Liver (tissue), 9 donors: ENCODE measurements around the gene POU6F2. TPM values are rescaled to one million over a fixed set of nuclear protein-coding genes. Genes with fewer than 3 reads are reported as not detected.
A peak's percentile ranks its signal among the peaks of the same experiment; 100 is the strongest.

ENCODE experiments used
- DNase-seq: peaks from one replicate; pipeline ENCODE4 v3.0.0-alpha.2; 2017; ENCODE audit warnings: low spot score
- H3K27ac ChIP-seq, 2 donors: one replicate each; pipeline ENCODE4 v1.7.0; 2013; ENCODE audit warnings: inconsistent platforms in 2 of 2, low read length in 2 of 2, control low read depth in 1 of 2, low read depth in 1 of 2, mild to moderate bottlenecking in 1 of 2
- H3K27me3 ChIP-seq, 4 donors: one replicate each; pipeline versions ENCODE4 v1.6.1 to v1.7.0; 2013; ENCODE audit warnings: low read length in 3 of 4, inconsistent platforms in 1 of 4, mild to moderate bottlenecking in 1 of 4, moderate library complexity in 1 of 4; ENCODE audit not compliant: control insufficient read depth in 4 of 4, insufficient read depth in 4 of 4
- H3K36me3 ChIP-seq, 4 donors: one replicate each; pipeline versions ENCODE4 v1.6.1 to v1.7.0; 2013; ENCODE audit warnings: low read length in 3 of 4, mild to moderate bottlenecking in 3 of 4, low read depth in 1 of 4, moderate library complexity in 1 of 4; ENCODE audit not compliant: control insufficient read depth in 4 of 4, insufficient read depth in 3 of 4
- H3K4me1 ChIP-seq, 4 donors: one replicate each; pipeline versions ENCODE4 v1.6.1 to v1.7.0; 2013; ENCODE audit warnings: low read length in 3 of 4, mild to moderate bottlenecking in 3 of 4, moderate library complexity in 1 of 4; ENCODE audit not compliant: control insufficient read depth in 4 of 4, insufficient read depth in 4 of 4
- H3K4me3 ChIP-seq, 3 donors: one replicate each; pipeline versions ENCODE4 v1.6.1 to v1.7.0; 2013; ENCODE audit warnings: low read length in 3 of 3, control low read depth in 1 of 3, low read depth in 1 of 3, mild to moderate bottlenecking in 1 of 3
- H3K9ac ChIP-seq, 2 donors: one replicate each; pipeline ENCODE4 v1.7.0; 2013; ENCODE audit warnings: low read length in 2 of 2, mild to moderate bottlenecking in 2 of 2, moderate library complexity in 2 of 2, control low read depth in 1 of 2, low read depth in 1 of 2
- H3K9me3 ChIP-seq, 4 donors: one replicate each; pipeline versions ENCODE4 v1.6.1 to v1.7.0; 2013; ENCODE audit warnings: low read length in 3 of 4; ENCODE audit not compliant: control insufficient read depth in 4 of 4
- FOXA1 ChIP-seq: IDR thresholded peaks from 2 replicates; pipeline ENCODE4 v1.6.1; 2016; ENCODE audit warnings: antibody characterized with exemption
- FOXA2 ChIP-seq: IDR thresholded peaks from 2 replicates; pipeline ENCODE4 v1.6.1; 2016; ENCODE audit warnings: antibody characterized with exemption
- GABPA ChIP-seq, 2 donors: IDR thresholded peaks in 1 of 2; conservative IDR thresholded peaks in 1 of 2; 2 replicates each; pipeline ENCODE4 v1.6.1; 2016; ENCODE audit warnings: antibody characterized with exemption in 2 of 2, mild to moderate bottlenecking in 1 of 2, moderate library complexity in 1 of 2
- HNF4A ChIP-seq, 2 donors: conservative IDR thresholded peaks; 2 replicates each; pipeline ENCODE4 v1.6.1; 2016; ENCODE audit warnings: antibody characterized with exemption in 2 of 2, mild to moderate bottlenecking in 2 of 2
- JUND ChIP-seq, 2 donors: IDR thresholded peaks; 2 replicates each; pipeline ENCODE4 v1.6.1; 2016; ENCODE audit warnings: antibody characterized with exemption in 2 of 2
- RAD21 ChIP-seq, 2 donors: IDR thresholded peaks; 2 replicates each; pipeline ENCODE4 v1.6.1; 2016; ENCODE audit warnings: antibody characterized with exemption in 2 of 2, mild to moderate bottlenecking in 2 of 2
- SP1 ChIP-seq: IDR thresholded peaks from 2 replicates; pipeline ENCODE4 v1.6.1; 2018; ENCODE audit warnings: antibody characterized with exemption, mild to moderate bottlenecking
- YY1 ChIP-seq: IDR thresholded peaks from 2 replicates; pipeline ENCODE4 v1.6.1; 2016; ENCODE audit warnings: antibody characterized with exemption, mild to moderate bottlenecking
- ZBTB33 ChIP-seq: IDR thresholded peaks from 2 replicates; pipeline ENCODE4 v1.6.1; 2016; ENCODE audit warnings: antibody characterized with exemption
- WGBS: extraction: QIAGEN DNeasy Blood & Tissue Kit; methylation state at CpG from one replicate; pipeline ENCODE4 v1.1.7; 2013; 5-methylcytosine and 5-hydroxymethylcytosine counted together
- polyA plus RNA-seq, 2 donors: library from polyadenylated mRNA; stranded (reverse) in 1 of 2; unstranded in 1 of 2; fragments of 200-250 nt in 1 of 2; fragments of >200 nt in 1 of 2; fragmentation: Nextera tagmentation in 1 of 2; extraction: Ambion mirVana in 1 of 2; gene quantifications; one replicate each; pipeline versions ENCODE4 v1.2.1 to v1.2.3, GENCODE V29; 2013 to 2015
- total RNA-seq, 2 donors: library from RNA; depleted of rRNA; stranded (reverse); fragments of >200 nt; gene quantifications; one replicate each; pipeline ENCODE4 v1.2.3, GENCODE V29; 2014
- TF ChIP-seq, protein P1 (sequence below): IDR thresholded peaks from 2 replicates; pipeline ENCODE4 v1.6.1; 2016; ENCODE audit warnings: antibody characterized with exemption
- TF ChIP-seq, protein P2 (sequence below): fragments of 150-350 bp; IDR thresholded peaks from 2 replicates; pipeline ENCODE4 v1.5.1; 2017; ENCODE audit warnings: improper control_type of control experiment, low read depth, low read length; ENCODE audit not compliant: missing input control
- TF ChIP-seq, protein P3 (sequence below): IDR thresholded peaks from 2 replicates; pipeline ENCODE4 v1.6.1; 2016; ENCODE audit warnings: antibody characterized with exemption, mild to moderate bottlenecking
- TF ChIP-seq, protein P4 (sequence below): IDR thresholded peaks from 2 replicates; pipeline ENCODE4 v1.6.1; 2016; ENCODE audit warnings: antibody characterized with exemption
- donor health status: healthy.
- donor health status: healthy.
- donor health status: healthy.
- donor health status: healthy.
- donor health status: healthy.

POU6F2 gene
- total and polyA plus RNA-seq, 4 donors, result under 0.01 to 0.24 (median 0.08) TPM; not detected in 1

DNA sequence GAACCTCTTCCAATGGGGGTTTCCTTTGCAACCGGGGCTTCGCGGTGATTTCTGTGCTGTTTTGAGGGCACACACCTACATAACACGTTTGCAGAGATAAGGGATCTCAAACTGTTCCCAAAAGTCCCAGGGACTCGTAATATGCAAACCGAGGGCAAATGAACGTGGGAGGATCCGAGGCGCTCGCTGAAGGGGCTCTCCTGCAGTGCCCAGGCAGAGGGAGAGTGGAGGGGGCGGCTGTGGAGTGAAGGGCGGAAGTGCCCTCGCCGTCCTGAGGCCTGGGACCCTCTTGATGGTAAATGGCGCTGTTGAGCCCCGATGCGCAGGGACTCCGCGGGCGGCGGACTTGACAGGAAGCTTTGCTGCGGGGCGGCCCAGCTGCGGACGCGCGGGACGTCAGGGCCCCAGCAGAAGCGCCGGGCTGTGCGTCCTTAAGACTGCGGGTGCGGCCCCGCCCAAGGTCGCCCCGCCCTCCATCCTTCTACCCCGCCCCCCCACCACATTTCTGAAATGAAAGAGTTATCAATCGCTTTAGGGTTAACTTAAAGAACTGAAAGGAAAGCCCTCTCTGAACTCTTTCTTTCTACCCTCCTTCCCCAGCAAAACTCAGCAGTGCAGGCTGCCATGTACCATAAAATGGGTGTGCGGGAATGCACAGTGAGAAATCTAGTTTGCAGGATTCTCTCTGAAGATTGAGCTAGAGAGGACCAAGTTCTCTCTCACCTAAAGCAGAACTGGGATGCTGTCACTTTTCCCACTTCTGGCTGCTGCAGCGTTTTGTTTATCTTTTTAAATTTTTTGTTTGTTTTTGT is 436.7 kb downstream of the POU6F2 start:
- WGBS, result 1% methylated on average over 40 of the region's 40 CpGs

DNA sequence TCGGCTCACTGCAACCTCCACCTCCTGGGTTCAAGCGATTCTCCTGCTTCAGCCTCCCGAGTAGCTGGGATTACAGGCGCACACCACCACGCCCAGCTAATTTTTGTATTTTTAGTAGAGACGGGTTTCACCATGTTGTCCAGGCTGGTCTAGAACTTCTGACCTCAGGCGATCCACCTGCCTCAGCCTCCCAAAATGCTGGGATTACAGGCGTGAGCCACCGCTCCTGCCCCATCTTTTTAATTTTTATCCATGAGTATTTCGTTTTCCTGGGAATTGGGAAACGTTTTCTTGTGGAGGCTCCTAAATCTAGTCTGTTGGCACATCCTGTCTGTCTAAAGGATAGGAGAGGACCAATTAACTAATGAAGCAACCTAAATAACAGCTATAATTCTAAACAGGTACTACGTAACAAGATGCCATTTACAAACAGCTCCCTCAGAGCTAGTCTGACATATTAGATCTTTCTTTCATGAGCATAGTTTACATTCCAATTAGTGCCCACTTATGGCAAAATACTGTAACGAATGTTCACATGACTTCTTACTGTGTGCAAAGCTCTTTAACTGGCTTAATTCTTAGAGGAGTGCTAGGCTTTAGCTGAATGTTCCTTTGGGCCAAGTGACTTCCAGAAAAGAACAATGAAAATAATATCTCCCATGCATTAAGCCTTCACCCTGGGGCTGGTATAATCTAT is 437.5 kb downstream of the POU6F2 start:
- H3K4me3 ChIP-seq, result no peak overlapping the region

More for the DNA sequence above, 436.7 kb downstream of the POU6F2 start:
- no peaks in the 10 kb centered on the region for H3K9me3 ChIP-seq
- DNase-seq, result peak; percentile 47
- H3K4me3 ChIP-seq, result peak overlapping the region; percentile 38 to 74 (median 74)
- TF ChIP-seq ZBTB33, result no peak
- TF ChIP-seq RAD21 (IDR thresholded peaks at IDR 0.05), result peak in 1 of 2 donors; percentile 10
- TF ChIP-seq, protein P1, sequence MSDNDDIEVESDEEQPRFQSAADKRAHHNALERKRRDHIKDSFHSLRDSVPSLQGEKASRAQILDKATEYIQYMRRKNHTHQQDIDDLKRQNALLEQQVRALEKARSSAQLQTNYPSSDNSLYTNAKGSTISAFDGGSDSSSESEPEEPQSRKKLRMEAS, result no peak
- H3K36me3 ChIP-seq, result no peaks in the 10 kb centered on the region
- H3K4me1 ChIP-seq, result peaks cover 2 to 11% (median 8%) of the 10 kb centered on the region in 4 donors
- no peak overlapping the region for H3K27ac ChIP-seq
- H3K9ac ChIP-seq, result peak overlapping the region in 1 of 2 donors; percentile 79
- H3K27me3 ChIP-seq, result no peaks in the 10 kb centered on the region

More for the DNA sequence above, 437.5 kb downstream of the POU6F2 start:
- H3K4me1 ChIP-seq, result peaks cover 2 to 11% (median 8%) of the 10 kb centered on the region in 4 donors
- H3K27ac ChIP-seq, result no peak overlapping the region
- TF ChIP-seq, protein P2, sequence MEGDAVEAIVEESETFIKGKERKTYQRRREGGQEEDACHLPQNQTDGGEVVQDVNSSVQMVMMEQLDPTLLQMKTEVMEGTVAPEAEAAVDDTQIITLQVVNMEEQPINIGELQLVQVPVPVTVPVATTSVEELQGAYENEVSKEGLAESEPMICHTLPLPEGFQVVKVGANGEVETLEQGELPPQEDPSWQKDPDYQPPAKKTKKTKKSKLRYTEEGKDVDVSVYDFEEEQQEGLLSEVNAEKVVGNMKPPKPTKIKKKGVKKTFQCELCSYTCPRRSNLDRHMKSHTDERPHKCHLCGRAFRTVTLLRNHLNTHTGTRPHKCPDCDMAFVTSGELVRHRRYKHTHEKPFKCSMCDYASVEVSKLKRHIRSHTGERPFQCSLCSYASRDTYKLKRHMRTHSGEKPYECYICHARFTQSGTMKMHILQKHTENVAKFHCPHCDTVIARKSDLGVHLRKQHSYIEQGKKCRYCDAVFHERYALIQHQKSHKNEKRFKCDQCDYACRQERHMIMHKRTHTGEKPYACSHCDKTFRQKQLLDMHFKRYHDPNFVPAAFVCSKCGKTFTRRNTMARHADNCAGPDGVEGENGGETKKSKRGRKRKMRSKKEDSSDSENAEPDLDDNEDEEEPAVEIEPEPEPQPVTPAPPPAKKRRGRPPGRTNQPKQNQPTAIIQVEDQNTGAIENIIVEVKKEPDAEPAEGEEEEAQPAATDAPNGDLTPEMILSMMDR, result no peak
- no peak for TF ChIP-seq HNF4A (conservative IDR thresholded peaks at IDR 0.05)
- no peak for TF ChIP-seq FOXA1
- TF ChIP-seq RAD21 (IDR thresholded peaks at IDR 0.05), result no peak
- TF ChIP-seq, protein P3, sequence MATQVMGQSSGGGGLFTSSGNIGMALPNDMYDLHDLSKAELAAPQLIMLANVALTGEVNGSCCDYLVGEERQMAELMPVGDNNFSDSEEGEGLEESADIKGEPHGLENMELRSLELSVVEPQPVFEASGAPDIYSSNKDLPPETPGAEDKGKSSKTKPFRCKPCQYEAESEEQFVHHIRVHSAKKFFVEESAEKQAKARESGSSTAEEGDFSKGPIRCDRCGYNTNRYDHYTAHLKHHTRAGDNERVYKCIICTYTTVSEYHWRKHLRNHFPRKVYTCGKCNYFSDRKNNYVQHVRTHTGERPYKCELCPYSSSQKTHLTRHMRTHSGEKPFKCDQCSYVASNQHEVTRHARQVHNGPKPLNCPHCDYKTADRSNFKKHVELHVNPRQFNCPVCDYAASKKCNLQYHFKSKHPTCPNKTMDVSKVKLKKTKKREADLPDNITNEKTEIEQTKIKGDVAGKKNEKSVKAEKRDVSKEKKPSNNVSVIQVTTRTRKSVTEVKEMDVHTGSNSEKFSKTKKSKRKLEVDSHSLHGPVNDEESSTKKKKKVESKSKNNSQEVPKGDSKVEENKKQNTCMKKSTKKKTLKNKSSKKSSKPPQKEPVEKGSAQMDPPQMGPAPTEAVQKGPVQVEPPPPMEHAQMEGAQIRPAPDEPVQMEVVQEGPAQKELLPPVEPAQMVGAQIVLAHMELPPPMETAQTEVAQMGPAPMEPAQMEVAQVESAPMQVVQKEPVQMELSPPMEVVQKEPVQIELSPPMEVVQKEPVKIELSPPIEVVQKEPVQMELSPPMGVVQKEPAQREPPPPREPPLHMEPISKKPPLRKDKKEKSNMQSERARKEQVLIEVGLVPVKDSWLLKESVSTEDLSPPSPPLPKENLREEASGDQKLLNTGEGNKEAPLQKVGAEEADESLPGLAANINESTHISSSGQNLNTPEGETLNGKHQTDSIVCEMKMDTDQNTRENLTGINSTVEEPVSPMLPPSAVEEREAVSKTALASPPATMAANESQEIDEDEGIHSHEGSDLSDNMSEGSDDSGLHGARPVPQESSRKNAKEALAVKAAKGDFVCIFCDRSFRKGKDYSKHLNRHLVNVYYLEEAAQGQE, result no peak
- no peak for TF ChIP-seq GABPA (IDR thresholded peaks at IDR 0.05 in 1 of 2, conservative IDR thresholded peaks at IDR 0.05 in 1 of 2)
- TF ChIP-seq YY1, result no peak
- TF ChIP-seq, protein P1, result no peak
- no peak for TF ChIP-seq FOXA2
- TF ChIP-seq, protein P4, sequence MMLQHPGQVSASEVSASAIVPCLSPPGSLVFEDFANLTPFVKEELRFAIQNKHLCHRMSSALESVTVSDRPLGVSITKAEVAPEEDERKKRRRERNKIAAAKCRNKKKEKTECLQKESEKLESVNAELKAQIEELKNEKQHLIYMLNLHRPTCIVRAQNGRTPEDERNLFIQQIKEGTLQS, result no peak
- TF ChIP-seq SP1, result no peak
- TF ChIP-seq JUND (IDR thresholded peaks at IDR 0.05), result no peak
- H3K27me3 ChIP-seq, result no peaks in the 10 kb centered on the region
- WGBS, result 86% methylated on average over 13 of the region's 13 CpGs
- H3K36me3 ChIP-seq, result no peaks in the 10 kb centered on the region
- DNase-seq, result no peak
- no peaks in the 10 kb centered on the region for H3K9me3 ChIP-seq
- H3K9ac ChIP-seq, result no peak overlapping the region
